ENCODE results near the gene WDR26. TPM values are rescaled to one million over a fixed set of nuclear protein-coding genes. Genes with fewer than 3 reads are reported as not detected.

The WDR26 gene
- total RNA-seq, 6 experiments from 2014 or later: 27.2 to 46.8 (median 40.1) TPM

DNA sequence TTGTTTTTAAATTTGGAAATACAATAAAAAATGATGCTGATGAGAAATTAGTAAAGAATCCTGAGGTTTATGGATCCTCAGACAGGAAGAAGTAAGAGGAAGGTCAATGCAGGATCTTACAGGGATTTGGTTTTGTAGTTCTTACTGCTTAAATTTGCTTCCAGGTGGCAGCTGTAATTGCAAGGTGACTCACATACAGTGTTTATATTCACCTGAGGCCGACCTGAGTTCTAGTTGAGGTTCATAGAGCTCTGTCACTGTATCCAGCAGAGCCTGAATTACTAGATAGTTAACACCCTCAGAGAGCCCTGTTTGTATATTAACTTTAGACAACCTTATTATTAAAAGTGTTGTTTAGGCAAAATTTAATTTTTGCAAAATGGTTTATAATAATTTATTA, 1.4 kb upstream of the WDR26 start:
- Histone ChIP-seq H3K4me1 (peaks cover 0 to 27% (median 11%) of the 10 kb centered on the region in 4 donors), H3K27me3 (no peaks in the 10 kb centered on the region), H3K36me3 (peaks cover 0 to 8% (median 0%) of the 10 kb centered on the region in 4 donors), H3K4me3 (peak overlapping the region in 1 of 3 donors; percentile 87), H3K27ac (no peak overlapping the region), H3K9me3 (no peaks in the 10 kb centered on the region)
- DNase-seq (no peak), ATAC-seq (no peak)
- intact Hi-C loops (cut with DNase I): no loop called here
- TF ChIP-seq, protein P1, sequence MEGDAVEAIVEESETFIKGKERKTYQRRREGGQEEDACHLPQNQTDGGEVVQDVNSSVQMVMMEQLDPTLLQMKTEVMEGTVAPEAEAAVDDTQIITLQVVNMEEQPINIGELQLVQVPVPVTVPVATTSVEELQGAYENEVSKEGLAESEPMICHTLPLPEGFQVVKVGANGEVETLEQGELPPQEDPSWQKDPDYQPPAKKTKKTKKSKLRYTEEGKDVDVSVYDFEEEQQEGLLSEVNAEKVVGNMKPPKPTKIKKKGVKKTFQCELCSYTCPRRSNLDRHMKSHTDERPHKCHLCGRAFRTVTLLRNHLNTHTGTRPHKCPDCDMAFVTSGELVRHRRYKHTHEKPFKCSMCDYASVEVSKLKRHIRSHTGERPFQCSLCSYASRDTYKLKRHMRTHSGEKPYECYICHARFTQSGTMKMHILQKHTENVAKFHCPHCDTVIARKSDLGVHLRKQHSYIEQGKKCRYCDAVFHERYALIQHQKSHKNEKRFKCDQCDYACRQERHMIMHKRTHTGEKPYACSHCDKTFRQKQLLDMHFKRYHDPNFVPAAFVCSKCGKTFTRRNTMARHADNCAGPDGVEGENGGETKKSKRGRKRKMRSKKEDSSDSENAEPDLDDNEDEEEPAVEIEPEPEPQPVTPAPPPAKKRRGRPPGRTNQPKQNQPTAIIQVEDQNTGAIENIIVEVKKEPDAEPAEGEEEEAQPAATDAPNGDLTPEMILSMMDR (IDR thresholded peaks at IDR 0.05): no peak
- no peak for TF ChIP-seq POLR2A (IDR thresholded peaks at IDR 0.05)
- WGBS (ENCODE audit: insufficient coverage, low coverage, low lambda C conversion rate, missing lambda C conversion rate): 50% methylated on average over 1 of the region's 1 CpG

DNA sequence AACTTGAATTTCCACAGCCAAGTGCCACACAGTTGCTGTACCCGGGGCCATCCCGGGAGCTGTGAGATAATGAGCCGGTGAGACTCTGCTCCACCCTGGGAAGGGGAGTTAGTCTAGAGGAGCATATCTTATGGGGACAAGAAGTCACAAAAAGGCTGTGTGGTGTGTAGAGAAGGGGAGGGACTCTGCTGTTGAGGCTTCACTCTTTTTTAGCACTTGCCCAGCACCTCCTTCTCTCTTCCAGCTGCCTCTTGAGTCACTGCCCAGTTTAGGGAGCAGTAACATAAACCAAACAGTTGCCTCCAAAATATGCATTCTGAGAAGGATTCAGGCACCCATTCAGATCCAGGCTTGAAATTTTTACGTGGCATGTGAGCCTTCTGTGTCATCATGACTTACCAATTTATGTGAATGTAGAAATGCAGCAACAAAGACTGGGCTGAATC, 744 bp upstream of the WDR26 start:
- Histone ChIP-seq H3K27ac (peak overlapping the region; percentile 86 to 95 (median 90)), H3K4me1 (peaks cover 0 to 29% (median 13%) of the 10 kb centered on the region in 4 donors), H3K27me3 (no peaks in the 10 kb centered on the region), H3K9me3 (no peaks in the 10 kb centered on the region), H3K36me3 (peaks cover 0 to 6% (median 0%) of the 10 kb centered on the region in 4 donors), H3K4me3 (peak overlapping the region; percentile 78 to 87 (median 85))
- DNase-seq (no peak), ATAC-seq (peak; percentile 11 to 27 (median 24))
- TF ChIP-seq, protein P1 (IDR thresholded peaks at IDR 0.05): no peak
- no peak for TF ChIP-seq POLR2A (IDR thresholded peaks at IDR 0.05)
- intact Hi-C loops (cut with DNase I): no loop called here
- 0% methylated on average over 4 of the region's 4 CpGs for WGBS (ENCODE audit: insufficient coverage, low coverage, low lambda C conversion rate, missing lambda C conversion rate)

DNA sequence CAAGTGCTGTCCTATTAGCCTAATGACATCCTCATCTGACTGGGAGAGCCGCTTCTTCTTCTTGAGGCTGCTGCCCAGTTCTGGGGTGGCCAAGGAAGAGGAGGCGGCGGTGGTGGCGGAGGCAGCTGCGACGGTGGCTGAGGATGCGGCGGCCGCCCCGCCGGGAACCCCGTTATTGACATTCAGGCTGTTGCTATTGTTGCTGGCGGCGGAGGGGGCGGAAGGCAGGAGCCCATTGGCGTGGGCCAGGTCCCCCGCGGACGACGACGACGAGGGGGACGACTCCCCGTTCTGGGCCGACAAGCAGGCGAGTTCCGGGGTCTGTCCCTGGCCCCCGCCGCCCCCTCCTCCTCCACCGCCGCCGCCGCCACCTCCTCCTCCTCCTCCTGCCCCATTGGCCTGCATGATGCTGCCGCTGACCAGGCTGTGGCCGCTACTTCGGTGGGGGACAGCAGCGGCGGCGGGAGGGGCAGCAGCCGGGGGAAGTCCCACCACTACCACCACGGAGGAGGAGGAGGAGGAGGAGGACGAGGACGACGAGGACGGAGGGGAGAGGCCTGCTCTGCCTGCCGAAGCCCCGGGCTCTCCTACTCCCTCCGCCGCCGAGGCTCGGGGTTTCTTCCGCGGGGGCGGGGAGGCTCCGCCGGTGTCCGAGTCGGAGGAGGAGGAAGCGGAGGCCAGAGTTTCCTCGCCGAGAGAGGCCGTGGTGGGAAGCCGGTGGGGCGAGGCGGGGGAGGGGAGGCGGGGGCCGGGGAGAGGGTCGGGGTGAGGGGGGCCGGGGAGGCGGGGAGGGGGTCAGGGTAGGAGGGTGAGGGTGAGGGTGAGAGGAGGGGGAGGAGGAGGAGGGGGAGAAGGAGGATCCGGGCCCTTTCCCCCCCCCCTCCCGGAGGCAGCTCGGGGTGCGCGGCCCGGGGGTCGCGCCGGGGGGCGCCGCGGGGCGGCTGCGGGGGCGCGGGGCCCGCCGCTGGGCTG, 610 bp downstream of the WDR26 start:
- DNase-seq: peak; percentile 60 to 71 (median 65)
- H3K27me3 ChIP-seq: no peaks in the 10 kb centered on the region
- 3% methylated on average over 34 of the region's 88 CpGs for WGBS (ENCODE audit: insufficient coverage, low coverage, low lambda C conversion rate, missing lambda C conversion rate)
- ATAC-seq: peak; percentile 15 to 49 (median 43)
- TF ChIP-seq, protein P1 (IDR thresholded peaks at IDR 0.05): no peak
- TF ChIP-seq POLR2A (IDR thresholded peaks at IDR 0.05): no peak
- H3K4me1 ChIP-seq: peaks cover 0 to 41% (median 21%) of the 10 kb centered on the region in 4 donors
- intact Hi-C loops (cut with DNase I): no loop called here
- H3K9me3 ChIP-seq: no peaks in the 10 kb centered on the region
- H3K4me3 ChIP-seq: peak overlapping the region; percentile 77 to 87 (median 78)
- peak overlapping the region; percentile 89 to 95 (median 90) for H3K27ac ChIP-seq
- H3K36me3 ChIP-seq: peaks cover 0 to 6% (median 0%) of the 10 kb centered on the region in 4 donors

DNA sequence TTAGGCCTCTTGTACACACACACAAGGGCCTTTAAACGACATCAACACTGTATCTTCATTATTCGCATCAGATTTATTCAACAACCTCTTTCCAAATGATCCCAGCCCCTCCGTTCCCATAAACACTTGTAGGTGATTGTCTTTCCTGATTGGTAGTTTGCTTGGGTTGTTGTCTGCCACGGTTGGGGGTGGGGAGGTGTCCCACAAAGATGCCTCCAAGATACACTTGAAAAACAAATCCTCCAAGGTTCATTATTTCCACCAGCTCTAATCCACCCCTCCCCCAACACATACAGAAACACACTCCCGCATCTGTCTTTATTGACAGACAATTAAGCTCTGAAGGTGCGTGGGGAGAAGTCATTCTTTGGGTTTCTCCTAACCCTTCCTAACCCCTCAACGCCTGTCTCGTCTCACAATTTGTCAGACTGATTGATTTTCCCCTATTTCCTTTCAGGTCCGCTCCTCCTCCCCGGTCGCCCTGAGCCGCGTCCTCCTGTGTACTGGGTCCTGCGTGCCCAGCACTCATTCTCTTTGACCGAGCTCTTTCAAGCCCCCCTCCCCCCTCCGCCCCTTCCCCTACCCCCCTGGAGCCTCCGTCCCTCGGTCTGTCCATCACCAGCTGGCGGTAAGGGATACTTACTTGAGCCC, 1.4 kb downstream of the WDR26 start:
- DNase-seq: peak; percentile 37 to 57 (median 50)
- intact Hi-C loops (cut with DNase I): no loop called here
- Histone ChIP-seq H3K27me3 (no peaks in the 10 kb centered on the region), H3K27ac (peak overlapping the region; percentile 89 to 95 (median 90)), H3K36me3 (peaks cover 0 to 6% (median 0%) of the 10 kb centered on the region in 4 donors), H3K4me3 (peak overlapping the region; percentile 72 to 78 (median 77)), H3K4me1 (peaks cover 0 to 41% (median 21%) of the 10 kb centered on the region in 4 donors), H3K9me3 (no peaks in the 10 kb centered on the region)
- WGBS (ENCODE audit: insufficient coverage, low coverage, low lambda C conversion rate, missing lambda C conversion rate): 2% methylated on average over 19 of the region's 19 CpGs
- TF ChIP-seq, protein P1 (IDR thresholded peaks at IDR 0.05): no peak
- TF ChIP-seq POLR2A (IDR thresholded peaks at IDR 0.05): no peak
- peak; percentile 7 to 17 (median 10) for ATAC-seq

Data from right lobe of liver (tissue), 6 donors.